BJ (cell line): Measurements from ENCODE around the gene TTC28. TPM values are rescaled to one million over a fixed set of nuclear protein-coding genes. Genes with fewer than 3 reads are reported as not detected.

Experiments used
- CTCF ChIA-PET: fragments of 350-600 bp; formaldehyde crosslinking; extraction: SDS; loops from one replicate; lab custom pipeline; 2021; ENCODE audit warnings: antibody characterized with exemption, inconsistent platforms; lab: Yijun Ruan, JAX
- POLR2A ChIA-PET: fragments of 300-600 bp; sonication (Branson Sonifier 250); formaldehyde crosslinking; extraction: SDS; loops from one replicate; lab custom pipeline; 2021; ENCODE audit warnings: antibody characterized with exemption; lab: Charles Lee
- DNase-seq: peaks from one replicate; pipeline ENCODE4 v3.0.0-alpha.2; 2011; ENCODE audit warnings: low read depth
- H3K27me3 ChIP-seq: 2 replicates; pipeline ENCODE4 v1.6.0; 2011; ENCODE audit warnings: low read length; ENCODE audit not compliant: control insufficient read depth, insufficient read depth
- H3K36me3 ChIP-seq: 2 replicates; pipeline ENCODE4 v1.5.1; 2011; ENCODE audit warnings: low read length; ENCODE audit not compliant: control insufficient read depth, insufficient read depth
- H3K4me3 ChIP-seq: 2 replicates; pipeline ENCODE4 v1.5.1; 2011; ENCODE audit warnings: low read depth, mild to moderate bottlenecking, control low read depth, low read length
- CTCF ChIP-seq: IDR thresholded peaks from 2 replicates; pipeline ENCODE4 v1.5.1; 2011; ENCODE audit warnings: low read depth, mild to moderate bottlenecking, control low read depth, inconsistent platforms, low read length, moderate library complexity; ENCODE audit not compliant: insufficient read depth
- polyA plus RNA-seq: library from polyadenylated mRNA; depleted of rRNA; stranded (reverse); fragments of >200 nt; gene quantifications from 2 replicates; pipeline ENCODE4 v1.2.3, GENCODE V29; 2011

Gene TTC28
- polyA plus RNA-seq, 1 experiment: 8.7 TPM

- Histone ChIP-seq H3K27me3 (no peaks in the 10 kb centered on the region), H3K36me3 (peaks cover 4% of the 10 kb centered on the region), H3K4me3 (no peak overlapping the region)
- CTCF ChIA-PET: no interaction called here
- no peak for TF ChIP-seq CTCF
- POLR2A ChIA-PET: no interaction called here
- no peak for DNase-seq
Observed at GRCh38 chr22:27978317-27978716, 701.3 kb downstream of the TTC28 start.

GRCh38 chr22:27976586-27976985 lies 703.1 kb downstream of the TTC28 start:
- H3K27me3 ChIP-seq: no peaks in the 10 kb centered on the region
- no peak overlapping the region for H3K4me3 ChIP-seq
- DNase-seq: no peak
- CTCF ChIA-PET: interaction anchor here (1.0 kb wide), 1 partner anchor 19 kb away, joined by 3 read pairs; no protein-coding TSS in a partner anchor
- POLR2A ChIA-PET: no interaction called here
- TF ChIP-seq CTCF: no peak
- no peaks in the 10 kb centered on the region for H3K36me3 ChIP-seq

- Histone ChIP-seq H3K27me3 (no peaks in the 10 kb centered on the region), H3K4me3 (no peak overlapping the region), H3K36me3 (no peaks in the 10 kb centered on the region)
- no peak for TF ChIP-seq CTCF
- ChIA-PET POLR2A (no interaction called here), CTCF (no interaction called here)
- DNase-seq: no peak
Observed at GRCh38 chr22:27975381-27976013, 704.1 kb downstream of the TTC28 start.

- no peak for TF ChIP-seq CTCF
- no peak for DNase-seq
- POLR2A ChIA-PET: no interaction called here
- H3K36me3 ChIP-seq: no peaks in the 10 kb centered on the region
- no peak overlapping the region for H3K4me3 ChIP-seq
- H3K27me3 ChIP-seq: no peaks in the 10 kb centered on the region
- CTCF ChIA-PET: no interaction called here
Observed at GRCh38 chr22:27973846-27974245, 705.8 kb downstream of the TTC28 start.

GRCh38 chr22:27972732-27973698 lies 706.6 kb downstream of the TTC28 start:
- POLR2A ChIA-PET: no interaction called here
- H3K4me3 ChIP-seq: no peak overlapping the region
- CTCF ChIA-PET: interaction anchor here (1.0 to 1.5 kb wide), 3 partner anchors 10 to 94 kb away, joined by 3 to 4 read pairs (median 4); no protein-coding TSS in a partner anchor
- no peaks in the 10 kb centered on the region for H3K36me3 ChIP-seq
- TF ChIP-seq CTCF: no peak
- DNase-seq: no peak
- no peaks in the 10 kb centered on the region for H3K27me3 ChIP-seq
